HCT116 (cell line): ENCODE data around the gene GALM. TPM values are rescaled to one million over a fixed set of nuclear protein-coding genes. Genes with fewer than 3 reads are reported as not detected.

ENCODE experiments used
- ATAC-seq: fragments of 200-7000 bp; cut with Tn5 transposase; 2 replicates; pipeline ENCODE4 v1.9.1; 2020; ENCODE audit warnings: mild to moderate bottlenecking, moderate library complexity
- BruUV-seq: library from RNA; stranded (reverse); fragments of 400-500 nt; replicated peaks from 2 replicates; lab custom pipeline; 2021; lab: Mats Ljungman, UMichigan
- CTCF ChIA-PET: fragments of 300-600 bp; sonication (Branson Sonifier 250); formaldehyde crosslinking; loops from one replicate; lab custom pipeline; 2021; ENCODE audit warnings: antibody characterized with exemption; lab: Charles Lee
- POLR2A ChIA-PET: fragments of 300-600, 350-600 bp; sonication (Branson Sonifier 250); formaldehyde crosslinking; loops from one replicate; lab custom pipeline; 2021; ENCODE audit warnings: antibody characterized with exemption; lab: Charles Lee
- RAD21 ChIA-PET, 2 experiments: fragments of 300-600 bp; sonication (Branson Sonifier 250); formaldehyde crosslinking; loops; one replicate each; lab custom pipeline; 2023; ENCODE audit warnings: low total read pairs in 2 of 2; ENCODE audit not compliant: uncharacterized antibody in 2 of 2, unreplicated experiment in 2 of 2, low non-redundant PET in 1 of 2; lab: Charles Lee
- DNase-seq: peaks from one replicate; pipeline ENCODE4 v3.0.0-alpha.2; 2010; ENCODE audit warnings: low read depth, low spot score
- H2AFZ ChIP-seq: fragments of 200-600 bp; shearing (Covaris generic), sonication (generic); 2 replicates; pipeline ENCODE4 v1.6.1; 2017; ENCODE audit warnings: low read depth, mixed run types, mixed read lengths, antibody characterized with exemption, low read length; ENCODE audit not compliant: poor library complexity, severe bottlenecking
- H3K27ac ChIP-seq: 2 replicates; pipeline ENCODE4 v1.5.1; 2012; ENCODE audit warnings: low read depth, low read length
- H3K27me3 ChIP-seq: fragments of 200-600 bp; sonication (generic); 2 replicates; pipeline ENCODE4 v1.6.1; 2016; ENCODE audit warnings: mixed run types, low read length, mixed read lengths; ENCODE audit not compliant: insufficient read depth
- H3K36me3 ChIP-seq, 2 experiments: fragments of 200-500 bp in 1 of 2; fragments of 200-600 bp in 1 of 2; sonication (Bioruptor generic) in 1 of 2; sonication (generic) in 1 of 2; 2 replicates each; pipeline versions ENCODE4 v1.5.1 to v1.6.1; 2014 to 2016; ENCODE audit warnings: low read length in 2 of 2, inconsistent platforms in 1 of 2, mixed read lengths in 1 of 2, mixed run types in 1 of 2; ENCODE audit not compliant: insufficient read depth in 2 of 2, control insufficient read depth in 1 of 2
- H3K4me1 ChIP-seq, 2 experiments: fragments of 200-600 bp in 1 of 2; sonication (generic) in 1 of 2; 2 replicates each; pipeline versions ENCODE4 v1.5.1 to v1.6.1; 2012 to 2017; ENCODE audit warnings: low read length in 2 of 2, inconsistent platforms in 1 of 2, mild to moderate bottlenecking in 1 of 2, mixed read lengths in 1 of 2, mixed run types in 1 of 2, moderate library complexity in 1 of 2; ENCODE audit not compliant: insufficient read depth in 2 of 2, control insufficient read depth in 1 of 2
- H3K4me2 ChIP-seq: fragments of 200-600 bp; sonication (generic); 2 replicates; pipeline ENCODE4 v1.6.1; 2017; ENCODE audit warnings: mixed run types, low read length, mixed read lengths
- H3K4me3 ChIP-seq, 2 experiments: fragments of 200-600 bp in 1 of 2; sonication (generic) in 1 of 2; replicated peaks in 1 of 2; 2 replicates each; pipeline ENCODE4 v1.5.1; 2011 to 2016; ENCODE audit warnings: low read length in 2 of 2, control low read depth in 1 of 2, low read depth in 1 of 2, mild to moderate bottlenecking in 1 of 2, mixed read lengths in 1 of 2, mixed run types in 1 of 2
- H3K79me2 ChIP-seq: fragments of 200-600 bp; sonication (generic); 2 replicates; pipeline ENCODE4 v1.6.1; 2017; ENCODE audit warnings: mild to moderate bottlenecking, mixed run types, low read length, moderate library complexity, mixed read lengths; ENCODE audit not compliant: insufficient read depth
- H3K9ac ChIP-seq: fragments of 200-600 bp; sonication (generic); 2 replicates; pipeline ENCODE4 v1.6.1; 2016; ENCODE audit warnings: low read length, mixed read lengths
- H3K9me2 ChIP-seq: fragments of 200-600 bp; sonication (generic), shearing (Covaris generic); 2 replicates; pipeline ENCODE4 v1.6.1; 2017; ENCODE audit warnings: mixed run types, mild to moderate bottlenecking, moderate library complexity; ENCODE audit not compliant: insufficient read depth
- H3K9me3 ChIP-seq, 2 experiments: fragments of 200-500 bp in 1 of 2; fragments of 200-600 bp in 1 of 2; sonication (Bioruptor generic) in 1 of 2; sonication (generic) in 1 of 2; 2 replicates each; pipeline ENCODE4 v1.6.1; 2014 to 2017; ENCODE audit warnings: low read length in 2 of 2, mixed read lengths in 2 of 2, inconsistent platforms in 1 of 2, low read depth in 1 of 2, mild to moderate bottlenecking in 1 of 2, mixed run types in 1 of 2, moderate library complexity in 1 of 2; ENCODE audit not compliant: control insufficient read depth in 1 of 2, insufficient read depth in 1 of 2
- H4K20me1 ChIP-seq: fragments of 200-600 bp; sonication (generic), shearing (Covaris generic); 2 replicates; pipeline ENCODE4 v1.6.1; 2017; ENCODE audit warnings: mixed run types, mild to moderate bottlenecking, moderate library complexity; ENCODE audit not compliant: insufficient read depth
- ATF3 ChIP-seq: IDR thresholded peaks from 2 replicates; pipeline ENCODE4 v1.6.1; 2012
- CEBPB ChIP-seq: IDR thresholded peaks from 2 replicates; pipeline ENCODE4 v1.6.1; 2012; ENCODE audit warnings: low read depth
- EGR1 ChIP-seq: IDR thresholded peaks from 2 replicates; pipeline ENCODE4 v1.6.1; 2012; ENCODE audit warnings: low read depth
- EZH2 ChIP-seq: fragments of 200-600 bp; sonication (generic); IDR thresholded peaks from 2 replicates; pipeline ENCODE4 v1.6.1; 2017; ENCODE audit warnings: antibody characterized with exemption, mixed run types
- EZH2phosphoT487 ChIP-seq: fragments of 200-600 bp; IDR thresholded peaks from 2 replicates; pipeline ENCODE4 v1.6.1; 2018; ENCODE audit warnings: antibody characterized with exemption, borderline replicate concordance
- FOSL1 ChIP-seq: IDR thresholded peaks from 2 replicates; pipeline ENCODE4 v1.6.1; 2012; ENCODE audit warnings: low read depth
- JUND ChIP-seq: IDR thresholded peaks from 2 replicates; pipeline ENCODE4 v1.6.1; 2012
- POLR2AphosphoS5 ChIP-seq: IDR thresholded peaks from 2 replicates; pipeline ENCODE4 v1.6.1; 2011; ENCODE audit warnings: mild to moderate bottlenecking, low read depth, low read length, moderate library complexity
- SIN3A ChIP-seq: IDR thresholded peaks from 2 replicates; pipeline ENCODE4 v1.6.1; 2012; ENCODE audit warnings: low read depth
- SRF ChIP-seq: IDR thresholded peaks from 2 replicates; pipeline ENCODE4 v1.6.1; 2012; ENCODE audit warnings: low read depth
- YY1 ChIP-seq: IDR thresholded peaks from 2 replicates; pipeline ENCODE4 v1.6.1; 2011; ENCODE audit warnings: low read length, low read depth, moderate library complexity, mild to moderate bottlenecking; ENCODE audit not compliant: insufficient replicate concordance; ENCODE audit errors: extremely low read depth
- ZFX ChIP-seq: fragments of 450-650 bp; IDR thresholded peaks from 2 replicates; pipeline ENCODE4 v1.6.1; 2017
- intact Hi-C: fragments of 100-400 bp; cut with micrococcal nuclease; formaldehyde crosslinking; loops from 2 replicates; pipeline ENCODE4 v1.10.0; 2022
- total RNA-seq: library from RNA; stranded (reverse); gene quantifications from one replicate; pipeline ENCODE4 v1.2.1, GENCODE V29; 2021; ENCODE audit not compliant: unreplicated experiment
- TF ChIP-seq, protein P1 (sequence below): IDR thresholded peaks from 2 replicates; pipeline ENCODE4 v1.6.1; 2012
- TF ChIP-seq, protein P2 (sequence below): IDR thresholded peaks from 2 replicates; pipeline ENCODE4 v1.6.1; 2012; ENCODE audit warnings: low read depth

The GALM gene
- total RNA-seq, 1 experiment from 2014 or later = 10.2 TPM

DNA sequence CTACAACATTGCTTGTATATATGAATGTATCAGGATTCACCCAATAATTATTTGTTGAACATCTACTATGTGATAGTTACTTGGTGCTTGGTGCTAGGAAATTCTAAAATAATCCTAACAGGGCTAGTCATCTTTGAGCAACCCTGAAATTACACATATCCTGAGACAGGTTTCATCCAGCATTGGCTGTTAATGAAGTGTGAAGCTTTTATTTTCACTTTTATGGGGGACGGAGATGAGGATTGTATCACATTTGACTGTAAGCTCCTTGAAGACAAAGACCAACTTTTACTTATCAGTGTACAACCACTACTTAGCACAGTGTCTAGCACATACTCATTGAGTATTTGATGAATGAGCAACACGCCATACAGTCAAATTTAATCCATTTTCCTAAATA, 6.8 kb upstream of the GALM start:
- H3K79me2 ChIP-seq = no peaks in the 10 kb centered on the region
- no peak overlapping the region for H3K9ac ChIP-seq
- H4K20me1 ChIP-seq = no peaks in the 10 kb centered on the region
- H3K4me1 ChIP-seq = no peaks in the 10 kb centered on the region
- RAD21 ChIA-PET = no interaction called here
- H3K27me3 ChIP-seq = no peaks in the 10 kb centered on the region
- CTCF ChIA-PET = no interaction called here
- no peaks in the 10 kb centered on the region for H3K9me3 ChIP-seq
- H3K4me3 ChIP-seq = no peak overlapping the region
- H3K4me2 ChIP-seq = no peak overlapping the region
- H2AFZ ChIP-seq = no peak overlapping the region
- DNase-seq (no peak), ATAC-seq (no peak)
- intact Hi-C loops = no loop called here
- no peaks in the 10 kb centered on the region for H3K36me3 ChIP-seq
- TF ChIP-seq EZH2phosphoT487 (no peak), POLR2AphosphoS5 (no peak), YY1 (no peak), SIN3A (no peak), ZFX (no peak), EGR1 (no peak), ATF3 (no peak), SRF (no peak), CEBPB (no peak), EZH2 (no peak), FOSL1 (no peak), JUND (no peak)
- TF ChIP-seq, protein P1, sequence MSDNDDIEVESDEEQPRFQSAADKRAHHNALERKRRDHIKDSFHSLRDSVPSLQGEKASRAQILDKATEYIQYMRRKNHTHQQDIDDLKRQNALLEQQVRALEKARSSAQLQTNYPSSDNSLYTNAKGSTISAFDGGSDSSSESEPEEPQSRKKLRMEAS = no peak
- TF ChIP-seq, protein P2, sequence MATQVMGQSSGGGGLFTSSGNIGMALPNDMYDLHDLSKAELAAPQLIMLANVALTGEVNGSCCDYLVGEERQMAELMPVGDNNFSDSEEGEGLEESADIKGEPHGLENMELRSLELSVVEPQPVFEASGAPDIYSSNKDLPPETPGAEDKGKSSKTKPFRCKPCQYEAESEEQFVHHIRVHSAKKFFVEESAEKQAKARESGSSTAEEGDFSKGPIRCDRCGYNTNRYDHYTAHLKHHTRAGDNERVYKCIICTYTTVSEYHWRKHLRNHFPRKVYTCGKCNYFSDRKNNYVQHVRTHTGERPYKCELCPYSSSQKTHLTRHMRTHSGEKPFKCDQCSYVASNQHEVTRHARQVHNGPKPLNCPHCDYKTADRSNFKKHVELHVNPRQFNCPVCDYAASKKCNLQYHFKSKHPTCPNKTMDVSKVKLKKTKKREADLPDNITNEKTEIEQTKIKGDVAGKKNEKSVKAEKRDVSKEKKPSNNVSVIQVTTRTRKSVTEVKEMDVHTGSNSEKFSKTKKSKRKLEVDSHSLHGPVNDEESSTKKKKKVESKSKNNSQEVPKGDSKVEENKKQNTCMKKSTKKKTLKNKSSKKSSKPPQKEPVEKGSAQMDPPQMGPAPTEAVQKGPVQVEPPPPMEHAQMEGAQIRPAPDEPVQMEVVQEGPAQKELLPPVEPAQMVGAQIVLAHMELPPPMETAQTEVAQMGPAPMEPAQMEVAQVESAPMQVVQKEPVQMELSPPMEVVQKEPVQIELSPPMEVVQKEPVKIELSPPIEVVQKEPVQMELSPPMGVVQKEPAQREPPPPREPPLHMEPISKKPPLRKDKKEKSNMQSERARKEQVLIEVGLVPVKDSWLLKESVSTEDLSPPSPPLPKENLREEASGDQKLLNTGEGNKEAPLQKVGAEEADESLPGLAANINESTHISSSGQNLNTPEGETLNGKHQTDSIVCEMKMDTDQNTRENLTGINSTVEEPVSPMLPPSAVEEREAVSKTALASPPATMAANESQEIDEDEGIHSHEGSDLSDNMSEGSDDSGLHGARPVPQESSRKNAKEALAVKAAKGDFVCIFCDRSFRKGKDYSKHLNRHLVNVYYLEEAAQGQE = no peak
- BruUV-seq = no TSS peak
- no peak overlapping the region for H3K27ac ChIP-seq
- POLR2A ChIA-PET = no interaction called here
- no peaks in the 10 kb centered on the region for H3K9me2 ChIP-seq
